ENCODE data around the gene SLC35G1.

DNA sequence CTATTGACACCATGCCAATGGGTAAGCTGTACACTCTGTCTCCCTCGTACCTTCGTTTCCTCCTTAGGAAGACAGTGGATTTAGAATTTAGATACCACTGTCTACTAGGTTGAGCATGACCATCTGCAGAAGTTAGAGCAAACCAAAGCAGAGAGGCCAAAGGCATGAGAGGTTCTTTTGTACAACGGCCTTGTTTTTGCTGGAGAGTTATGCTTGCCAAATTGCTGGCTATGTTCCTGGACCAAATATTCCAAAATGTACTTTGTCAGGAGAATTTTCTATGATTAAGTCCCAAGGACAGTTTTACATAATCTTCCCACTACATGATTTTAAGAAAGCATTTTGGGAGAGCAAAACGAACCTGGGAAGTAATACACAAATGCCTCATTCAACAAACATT is 52.0 kb downstream of the SLC35G1 start:
- TF ChIP-seq, protein P1, sequence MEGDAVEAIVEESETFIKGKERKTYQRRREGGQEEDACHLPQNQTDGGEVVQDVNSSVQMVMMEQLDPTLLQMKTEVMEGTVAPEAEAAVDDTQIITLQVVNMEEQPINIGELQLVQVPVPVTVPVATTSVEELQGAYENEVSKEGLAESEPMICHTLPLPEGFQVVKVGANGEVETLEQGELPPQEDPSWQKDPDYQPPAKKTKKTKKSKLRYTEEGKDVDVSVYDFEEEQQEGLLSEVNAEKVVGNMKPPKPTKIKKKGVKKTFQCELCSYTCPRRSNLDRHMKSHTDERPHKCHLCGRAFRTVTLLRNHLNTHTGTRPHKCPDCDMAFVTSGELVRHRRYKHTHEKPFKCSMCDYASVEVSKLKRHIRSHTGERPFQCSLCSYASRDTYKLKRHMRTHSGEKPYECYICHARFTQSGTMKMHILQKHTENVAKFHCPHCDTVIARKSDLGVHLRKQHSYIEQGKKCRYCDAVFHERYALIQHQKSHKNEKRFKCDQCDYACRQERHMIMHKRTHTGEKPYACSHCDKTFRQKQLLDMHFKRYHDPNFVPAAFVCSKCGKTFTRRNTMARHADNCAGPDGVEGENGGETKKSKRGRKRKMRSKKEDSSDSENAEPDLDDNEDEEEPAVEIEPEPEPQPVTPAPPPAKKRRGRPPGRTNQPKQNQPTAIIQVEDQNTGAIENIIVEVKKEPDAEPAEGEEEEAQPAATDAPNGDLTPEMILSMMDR (conservative IDR thresholded peaks at IDR 0.05) = no peak
- TF ChIP-seq EZH2 (IDR thresholded peaks at IDR 0.05; ENCODE audit: low read depth) = no peak
